ENCODE data around the gene SERPINA10.

GRCh38 chr14:94337274-94337673 lies 44.2 kb upstream of the SERPINA10 start:
- TF ChIP-seq CTCF (IDR thresholded peaks at IDR 0.05): no peak
- TF ChIP-seq POLR2AphosphoS5 (IDR thresholded peaks at IDR 0.05): no peak

All from breast epithelium (tissue), 3 donors.